ENCODE measurements around the gene SAMHD1. TPM values are rescaled to one million over a fixed set of nuclear protein-coding genes. Genes with fewer than 3 reads are reported as not detected.
A peak's percentile ranks its signal among the peaks of the same experiment; 100 is the strongest.

The SAMHD1 gene
- total and polyA plus RNA-seq, 11 donors, result 13.9 to 164 (median 39.6) TPM

DNA sequence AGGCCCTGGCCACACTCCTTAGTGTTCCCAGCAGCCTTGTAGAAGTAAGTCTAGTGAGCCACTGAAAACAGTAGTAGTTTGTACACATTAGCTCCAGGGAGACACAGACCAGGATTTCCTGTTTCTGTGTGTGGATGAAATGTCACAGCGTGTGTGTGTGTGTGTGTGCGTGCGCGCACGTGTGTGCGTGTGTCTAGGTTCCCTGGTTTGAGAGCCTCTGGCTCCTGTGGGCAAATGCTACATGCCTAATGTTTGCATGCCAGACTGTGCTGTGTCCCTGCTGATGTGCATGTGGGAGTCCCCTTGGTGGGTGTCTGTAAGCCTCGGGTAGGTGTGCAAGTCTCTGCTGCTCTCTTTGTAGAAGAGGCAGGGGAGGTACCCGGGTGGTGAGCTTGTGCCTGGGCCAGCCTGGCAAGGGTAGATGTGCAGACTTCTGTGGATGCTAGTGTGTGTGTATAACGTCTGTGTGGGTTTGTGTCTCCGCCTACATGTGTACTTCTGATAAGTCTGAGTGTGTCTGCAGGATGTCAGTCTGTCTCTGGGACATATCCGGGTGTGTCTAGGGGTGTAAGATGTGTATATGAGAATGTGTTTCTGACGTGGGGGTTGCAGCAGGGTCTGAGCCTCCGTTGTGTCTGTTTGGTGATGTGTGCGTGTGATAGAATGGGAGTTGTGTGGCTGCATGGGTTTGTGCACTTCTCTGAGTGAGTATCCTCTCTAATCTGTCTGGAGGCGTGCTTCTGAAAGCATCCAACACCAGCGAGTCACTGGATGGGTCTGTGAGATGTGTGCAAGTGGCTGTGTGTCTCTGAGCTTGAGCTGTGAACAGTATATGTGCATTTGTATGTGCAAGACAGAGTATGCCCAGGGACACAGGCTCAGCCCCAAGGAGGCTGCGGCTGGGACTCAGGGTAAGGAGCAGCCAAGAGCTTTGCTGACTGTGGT lies 94.5 kb downstream of the SAMHD1 start:
- no peak overlapping the region for H3K4me3 ChIP-seq

DNA sequence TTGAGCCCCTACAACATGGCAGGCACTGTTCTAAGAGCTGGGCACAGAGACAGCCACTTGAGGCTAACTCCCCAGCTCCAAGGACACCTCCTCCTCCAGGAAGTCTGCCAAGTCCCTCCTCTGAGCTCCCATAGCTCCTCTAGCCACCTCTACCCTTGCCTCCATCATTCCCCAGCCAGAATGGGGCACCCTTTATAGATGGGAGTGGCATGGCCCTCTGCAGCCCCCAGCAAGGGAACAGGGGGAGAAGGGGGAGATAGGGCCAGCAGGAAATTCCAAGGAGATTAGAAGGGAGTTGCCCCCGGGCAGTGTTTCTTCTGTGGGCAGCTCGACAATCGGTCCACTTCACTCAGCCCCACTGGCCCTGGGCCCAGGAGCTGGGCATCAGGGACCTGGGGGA lies 95.3 kb downstream of the SAMHD1 start:
- Histone ChIP-seq H3K9me3 (no peaks in the 10 kb centered on the region), H3K4me3 (no peak overlapping the region), H3K27me3 (no peaks in the 10 kb centered on the region), H3K27ac (peak overlapping the region; percentile 39 to 91 (median 71)), H3K4me1 (peaks cover 15 to 98% (median 89%) of the 10 kb centered on the region in 12 donors), H3K36me3 (peaks cover 0 to 5% (median 0%) of the 10 kb centered on the region in 9 donors)
- TF ChIP-seq, protein P1, sequence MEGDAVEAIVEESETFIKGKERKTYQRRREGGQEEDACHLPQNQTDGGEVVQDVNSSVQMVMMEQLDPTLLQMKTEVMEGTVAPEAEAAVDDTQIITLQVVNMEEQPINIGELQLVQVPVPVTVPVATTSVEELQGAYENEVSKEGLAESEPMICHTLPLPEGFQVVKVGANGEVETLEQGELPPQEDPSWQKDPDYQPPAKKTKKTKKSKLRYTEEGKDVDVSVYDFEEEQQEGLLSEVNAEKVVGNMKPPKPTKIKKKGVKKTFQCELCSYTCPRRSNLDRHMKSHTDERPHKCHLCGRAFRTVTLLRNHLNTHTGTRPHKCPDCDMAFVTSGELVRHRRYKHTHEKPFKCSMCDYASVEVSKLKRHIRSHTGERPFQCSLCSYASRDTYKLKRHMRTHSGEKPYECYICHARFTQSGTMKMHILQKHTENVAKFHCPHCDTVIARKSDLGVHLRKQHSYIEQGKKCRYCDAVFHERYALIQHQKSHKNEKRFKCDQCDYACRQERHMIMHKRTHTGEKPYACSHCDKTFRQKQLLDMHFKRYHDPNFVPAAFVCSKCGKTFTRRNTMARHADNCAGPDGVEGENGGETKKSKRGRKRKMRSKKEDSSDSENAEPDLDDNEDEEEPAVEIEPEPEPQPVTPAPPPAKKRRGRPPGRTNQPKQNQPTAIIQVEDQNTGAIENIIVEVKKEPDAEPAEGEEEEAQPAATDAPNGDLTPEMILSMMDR (IDR thresholded peaks at IDR 0.05), result no peak
- TF ChIP-seq POLR2A (IDR thresholded peaks at IDR 0.05), result no peak
- ATAC-seq (peak in 2 of 4 donors; percentile 35), DNase-seq (peak in 1 of 5 donors; percentile 49)
- WGBS, 4 donors, result 28 to 49% (median 40%) methylated on average over 3 of the region's 3 CpGs
- intact Hi-C loops (cut with DNase I), result no loop called here

More for the DNA sequence above, 94.5 kb downstream of the SAMHD1 start:
- 39 to 47% (median 40%) methylated on average over 17 of the region's 17 CpGs for WGBS, 4 donors
- H3K9me3 ChIP-seq, result no peaks in the 10 kb centered on the region
- H3K4me1 ChIP-seq, result peaks cover 21 to 98% (median 89%) of the 10 kb centered on the region in 12 donors
- ATAC-seq (peak in 1 of 4 donors; percentile 32), DNase-seq (peak in 4 of 5 donors; percentile 17 to 65 (median 62))
- no peaks in the 10 kb centered on the region for H3K27me3 ChIP-seq
- H3K27ac ChIP-seq, result peak overlapping the region; percentile 39 to 91 (median 71)
- no peak for TF ChIP-seq POLR2A (IDR thresholded peaks at IDR 0.05)
- TF ChIP-seq, protein P1 (IDR thresholded peaks at IDR 0.05), result no peak
- intact Hi-C loops (cut with DNase I), result no loop called here
- peaks cover 0 to 5% (median 0%) of the 10 kb centered on the region in 9 donors for H3K36me3 ChIP-seq

DNA sequence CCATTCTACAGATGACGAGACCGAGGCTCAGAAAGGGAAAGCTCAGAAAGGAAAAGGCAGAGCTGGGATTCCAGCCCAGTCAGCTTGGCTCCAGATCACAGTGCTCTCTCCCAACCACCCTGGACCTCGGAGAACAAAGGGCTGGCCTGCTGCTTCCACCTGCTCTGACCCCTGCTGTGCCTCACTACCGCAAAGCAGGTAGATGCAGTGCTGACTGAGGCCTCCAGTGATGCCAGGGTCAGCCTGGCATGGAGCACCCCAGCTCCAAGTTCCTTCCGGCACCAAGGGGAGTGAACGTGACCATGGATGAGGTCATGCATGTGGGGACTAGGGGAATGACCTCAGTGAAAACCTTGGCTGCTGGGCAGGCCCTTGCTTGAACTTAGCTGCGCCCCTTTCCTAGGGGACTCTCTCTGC lies 96.3 kb downstream of the SAMHD1 start:
- no peak for TF ChIP-seq POLR2A (IDR thresholded peaks at IDR 0.05)
- TF ChIP-seq, protein P1 (IDR thresholded peaks at IDR 0.05), result no peak
- H3K36me3 ChIP-seq, result peaks cover 0 to 5% (median 0%) of the 10 kb centered on the region in 9 donors
- ATAC-seq, result peak; percentile 7 to 40 (median 21)
- H3K27me3 ChIP-seq, result no peaks in the 10 kb centered on the region
- peak overlapping the region in 11 of 12 donors; percentile 39 to 91 (median 72) for H3K27ac ChIP-seq
- peaks cover 13 to 92% (median 79%) of the 10 kb centered on the region in 12 donors for H3K4me1 ChIP-seq
- intact Hi-C loops (cut with DNase I), result no loop called here
- peak in 1 of 5 donors; percentile 61 for DNase-seq
- H3K9me3 ChIP-seq, result peaks cover 0 to 5% (median 0%) of the 10 kb centered on the region in 12 donors
- H3K4me3 ChIP-seq, result no peak overlapping the region
- 35 to 54% (median 44%) methylated on average over 6 to 7 of the region's 7 CpGs for WGBS, 4 donors
